ENCODE results near the gene ADRB1.
A peak's percentile ranks its signal among the peaks of the same experiment; 100 is the strongest.

The ADRB1 gene

GRCh38 chr10:114043532-114044246, at the start of gene ADRB1:
Gene ADRB1 (plus strand): TSS chr10:114043866. CDS start chr10:114044133, 267 bp downstream.
- DNase-seq (ENCODE audit: low read depth), result peak; percentile 54

DNA sequence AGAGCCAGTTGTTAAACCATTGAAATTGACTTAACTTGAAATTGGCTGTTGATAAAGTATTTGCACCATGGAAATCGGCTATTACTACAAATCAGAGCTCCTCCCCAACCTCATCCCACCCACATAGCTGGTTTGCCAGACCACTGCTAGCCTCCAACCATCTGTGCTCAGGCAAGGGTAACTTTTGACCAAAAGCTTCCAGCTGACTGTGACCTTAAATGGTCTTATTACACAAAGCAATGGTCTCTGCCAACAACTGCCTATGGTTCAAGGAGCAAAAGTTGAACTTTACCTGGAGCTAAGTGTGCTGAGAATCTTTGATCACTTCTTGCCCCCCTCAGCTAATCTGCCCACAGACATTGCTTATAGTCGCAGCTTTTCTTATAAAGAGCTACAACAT, 48.5 kb upstream of the ADRB1 start:
- DNase-seq (ENCODE audit: low read depth), result no peak

GRCh38 chr10:113997428-113997827, 46.2 kb upstream of the ADRB1 start:
- no peak for DNase-seq (ENCODE audit: low read depth)

DNA sequence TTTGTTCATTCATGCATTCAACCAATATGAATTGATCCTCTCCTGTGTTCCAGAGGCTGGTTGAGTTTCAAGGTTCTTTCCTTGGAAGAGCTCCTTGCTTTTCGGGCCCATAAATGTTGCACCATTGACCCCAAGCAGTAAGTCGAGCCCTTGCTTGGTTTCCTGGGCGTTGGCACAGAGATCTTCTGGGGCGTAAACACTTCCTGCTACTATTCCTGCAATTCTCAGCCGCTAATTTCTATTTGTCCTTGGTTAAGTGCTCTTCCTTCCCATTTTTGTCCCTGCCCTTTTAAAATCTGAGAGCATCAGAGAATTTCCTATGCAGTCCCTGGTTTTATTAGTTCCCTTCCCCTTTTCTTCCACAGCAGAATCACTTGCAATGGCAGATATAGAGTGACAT, 44.1 kb upstream of the ADRB1 start:
- no peak for DNase-seq (ENCODE audit: low read depth)

DNA sequence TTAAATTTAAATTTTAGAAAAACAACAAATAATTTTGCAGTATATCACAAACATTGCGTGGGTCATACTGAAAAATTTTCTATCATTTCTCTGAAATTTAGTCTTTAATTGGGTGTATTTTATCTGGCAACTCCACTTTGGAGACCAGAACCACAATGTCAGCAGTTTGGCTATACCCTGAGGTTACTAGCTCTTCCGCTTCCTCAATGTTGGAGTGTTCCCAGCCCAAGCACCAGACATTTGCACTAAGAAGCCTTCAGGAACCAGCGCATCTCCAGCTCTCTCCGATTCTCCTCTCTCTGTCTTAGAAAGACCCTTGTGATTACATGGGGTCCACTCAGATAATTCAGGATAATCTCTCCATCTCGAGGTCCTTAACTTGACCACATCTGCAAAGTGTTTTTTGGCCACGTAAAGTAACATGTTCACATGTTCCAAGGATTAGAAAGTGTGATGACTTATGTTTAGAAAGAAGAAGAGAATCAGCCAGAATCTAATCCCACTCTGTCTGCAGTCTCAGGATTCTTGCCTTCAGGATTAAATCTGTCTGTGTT, 43.1 kb upstream of the ADRB1 start:
- no peak for DNase-seq (ENCODE audit: low read depth)

- DNase-seq (ENCODE audit: low read depth), result no peak
These were observed 41.2 kb upstream of the ADRB1 start for GRCh38 chr10:114002422-114002821.

GRCh38 chr10:114003161-114003941, 40.3 kb upstream of the ADRB1 start:
- DNase-seq (ENCODE audit: low read depth), result no peak

- peak; percentile 52 for DNase-seq (ENCODE audit: low read depth)
These were observed 34.2 kb upstream of the ADRB1 start for GRCh38 chr10:114009281-114009996.

- peak; percentile 54 for DNase-seq (ENCODE audit: low read depth)
These were observed 33.4 kb upstream of the ADRB1 start for GRCh38 chr10:114010316-114010715.

DNA sequence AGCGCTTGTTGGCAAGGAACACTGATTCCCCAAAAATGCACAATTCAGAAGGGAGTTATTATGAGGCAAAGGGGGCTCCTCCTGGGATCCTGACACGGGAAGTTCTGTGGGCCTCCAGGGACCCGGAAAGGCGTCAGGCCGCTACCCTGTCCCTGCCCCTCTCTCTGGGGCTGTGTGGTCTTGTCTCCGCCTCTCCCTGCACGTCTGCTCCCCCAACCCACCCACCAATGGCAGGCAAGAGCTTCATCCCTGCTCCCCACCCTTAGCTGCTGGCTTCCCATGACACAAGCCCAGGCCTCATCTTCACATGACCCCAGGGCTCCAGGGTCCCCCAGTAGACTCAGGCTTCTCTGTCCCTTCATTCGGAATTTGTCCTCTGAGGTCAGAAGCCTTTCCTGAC, 31.0 kb upstream of the ADRB1 start:
- no peak for DNase-seq (ENCODE audit: low read depth)

- DNase-seq (ENCODE audit: low read depth), result no peak
These were observed 28.0 kb upstream of the ADRB1 start for GRCh38 chr10:114015708-114016107.

DNA sequence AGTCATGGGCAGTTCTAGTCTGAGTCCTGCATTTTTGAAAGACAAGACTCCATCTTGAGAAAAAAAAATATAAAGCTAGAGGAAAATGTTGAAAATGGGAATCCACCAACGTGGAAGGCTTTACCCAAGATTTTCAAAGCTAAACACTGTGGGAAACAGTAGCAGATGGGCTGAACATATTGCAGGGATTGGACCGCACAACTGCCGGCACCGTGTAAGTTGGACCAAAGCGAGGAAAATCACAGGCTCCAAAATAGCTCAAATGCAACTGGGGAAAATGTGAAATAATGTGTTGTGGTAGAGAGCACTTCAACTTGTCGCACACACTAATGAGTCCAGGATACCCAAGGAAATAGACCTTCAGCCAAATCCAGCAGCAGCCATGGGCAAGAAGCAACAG, 26.4 kb upstream of the ADRB1 start:
- DNase-seq (ENCODE audit: low read depth), result no peak

DNA sequence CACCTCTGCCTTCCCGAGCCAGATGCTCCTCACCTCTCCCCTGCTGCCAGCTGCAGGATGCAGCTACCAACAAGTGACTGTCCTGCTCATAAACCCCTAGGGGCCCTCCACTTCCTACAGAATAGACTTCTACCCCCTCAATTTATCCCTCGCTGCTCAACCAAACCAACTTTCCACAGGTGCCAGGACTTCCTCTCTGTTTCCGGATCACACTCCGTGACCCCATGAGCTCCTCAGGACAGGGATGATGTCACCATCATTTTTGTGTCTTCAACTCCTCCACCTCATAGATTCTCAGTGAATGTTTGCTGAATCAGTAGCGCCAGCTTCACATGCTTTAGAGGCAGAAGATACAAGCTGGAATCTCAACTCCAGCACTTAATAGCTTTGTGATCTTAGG, 25.8 kb upstream of the ADRB1 start:
- DNase-seq (ENCODE audit: low read depth), result no peak

DNA sequence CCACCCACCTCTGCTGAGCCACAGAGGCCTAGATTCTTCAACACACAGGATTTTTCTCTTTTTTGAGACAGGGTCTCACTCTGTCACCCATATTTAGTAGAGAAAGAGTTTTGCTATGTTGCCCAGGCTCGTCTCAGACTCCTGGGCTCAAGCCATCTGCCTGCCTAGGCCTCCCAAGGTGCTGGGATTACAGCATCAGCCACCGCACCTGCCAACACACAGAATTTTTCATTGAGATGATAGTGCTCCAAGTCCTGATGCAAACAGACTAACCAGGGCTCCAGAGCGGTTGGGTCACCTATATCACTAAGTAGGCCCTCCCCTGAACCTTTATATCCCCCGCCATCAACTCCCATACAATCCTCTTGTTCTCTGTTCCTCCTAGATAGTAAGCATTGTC, 24.4 kb upstream of the ADRB1 start:
- no peak for DNase-seq (ENCODE audit: low read depth)

GRCh38 chr10:114021154-114021553, 22.5 kb upstream of the ADRB1 start:
- DNase-seq (ENCODE audit: low read depth), result no peak

DNA sequence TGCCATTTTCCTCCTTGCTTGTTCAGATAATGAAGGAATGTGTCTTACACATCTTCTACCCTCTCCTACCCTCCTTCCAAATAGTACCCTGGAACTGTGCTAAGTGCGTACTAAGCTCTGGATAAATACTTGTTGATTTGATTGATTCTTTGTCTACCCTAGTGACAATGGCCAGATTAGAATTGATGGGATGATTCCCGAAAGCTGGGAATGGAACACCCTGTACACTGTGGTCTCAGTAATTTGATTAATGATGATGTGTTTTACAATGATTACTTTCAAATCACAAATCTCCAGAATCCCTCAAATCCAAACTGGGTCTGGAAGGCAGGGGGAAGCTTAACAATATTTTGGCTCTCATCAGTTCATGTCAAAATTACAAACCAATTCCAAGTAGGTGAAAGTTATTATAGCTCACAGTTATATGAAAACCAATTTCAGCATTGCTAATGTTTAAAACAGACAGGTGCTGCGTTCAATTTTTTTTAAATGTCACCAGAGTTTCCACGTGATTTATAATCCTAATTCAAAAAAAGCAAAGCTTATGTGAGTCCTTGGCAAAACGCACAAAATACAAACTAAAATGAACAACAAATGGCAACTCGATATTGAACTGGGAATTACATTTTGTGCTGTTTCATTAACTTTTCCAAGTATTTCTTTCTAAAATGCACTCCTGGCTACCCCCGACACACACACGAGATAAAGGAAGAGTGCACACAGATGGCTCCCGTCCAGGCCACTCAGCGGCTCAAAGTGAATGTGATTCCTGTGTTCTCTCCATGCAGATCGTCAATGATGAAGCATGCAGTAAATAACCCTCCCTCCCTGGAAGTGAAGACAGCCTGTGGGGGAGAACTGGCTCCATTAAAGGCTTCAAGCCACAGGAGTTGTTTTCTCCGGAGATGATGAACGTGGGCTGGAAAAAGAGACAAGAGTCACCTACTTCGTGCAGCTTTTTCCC, 21.7 kb upstream of the ADRB1 start:
- no peak for DNase-seq (ENCODE audit: low read depth)

GRCh38 chr10:114022766-114023597, 20.7 kb upstream of the ADRB1 start:
- DNase-seq (ENCODE audit: low read depth), result no peak

- DNase-seq (ENCODE audit: low read depth), result peak; percentile 58
These were observed 18.6 kb upstream of the ADRB1 start for GRCh38 chr10:114024876-114025610.

DNA sequence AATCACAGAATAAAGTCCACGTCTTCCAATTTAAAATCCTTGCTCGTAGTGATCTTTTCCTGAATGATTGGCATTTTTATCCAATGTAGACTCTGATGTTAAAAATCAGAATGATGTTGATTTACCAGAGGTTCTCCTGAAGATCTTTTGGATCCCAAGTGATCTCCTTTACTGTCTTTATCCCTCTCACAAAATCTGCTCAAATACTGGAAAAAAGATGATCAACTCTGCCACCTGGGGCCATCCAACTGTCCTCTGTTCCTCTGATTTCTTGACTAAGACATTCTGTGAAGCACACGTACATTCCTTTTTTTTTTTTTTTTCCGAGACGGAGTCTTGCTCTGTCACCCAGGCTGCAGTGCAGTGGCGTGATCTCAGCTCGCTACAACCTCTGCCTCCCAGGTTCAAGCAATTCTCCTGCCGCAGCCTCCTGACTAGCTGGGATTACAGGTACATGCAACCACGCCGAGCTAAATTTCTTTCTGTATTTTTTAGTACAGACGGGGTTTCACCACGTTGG, 18.0 kb upstream of the ADRB1 start:
- DNase-seq (ENCODE audit: low read depth), result no peak

Measured in EH (cell line).